Activated naive CD8-positive, alpha-beta T cell treated with anti-CD3 and anti-CD28 coated beads, Interleukin-2, amount 50 U/mL, for 16 hours (primary cell): ENCODE results near the gene BPGM.

Source experiments
- DNase-seq: peaks from one replicate; pipeline ENCODE4 v3.0.0-alpha.2; 2020; ENCODE audit warnings: low read depth, low spot score

BPGM gene

GRCh38 chr7:134720091-134720935, 73.7 kb downstream of the BPGM start:
- no peak for DNase-seq

GRCh38 chr7:134721171-134721570, 74.5 kb downstream of the BPGM start:
- DNase-seq, result no peak

- no peak for DNase-seq
These were observed 76.2 kb downstream of the BPGM start for GRCh38 chr7:134722786-134723322.

- DNase-seq, result no peak
These were observed 77.2 kb downstream of the BPGM start for GRCh38 chr7:134723892-134724291.

- DNase-seq, result no peak
These were observed 78.0 kb downstream of the BPGM start for GRCh38 chr7:134724606-134725005.

GRCh38 chr7:134726581-134726980, 79.9 kb downstream of the BPGM start:
- no peak for DNase-seq

- no peak for DNase-seq
These were observed 81.1 kb downstream of the BPGM start for GRCh38 chr7:134727711-134728110.
